ENCODE data around the gene HMOX2.
A peak's percentile ranks its signal among the peaks of the same experiment; 100 is the strongest.

HMOX2 gene

DNA sequence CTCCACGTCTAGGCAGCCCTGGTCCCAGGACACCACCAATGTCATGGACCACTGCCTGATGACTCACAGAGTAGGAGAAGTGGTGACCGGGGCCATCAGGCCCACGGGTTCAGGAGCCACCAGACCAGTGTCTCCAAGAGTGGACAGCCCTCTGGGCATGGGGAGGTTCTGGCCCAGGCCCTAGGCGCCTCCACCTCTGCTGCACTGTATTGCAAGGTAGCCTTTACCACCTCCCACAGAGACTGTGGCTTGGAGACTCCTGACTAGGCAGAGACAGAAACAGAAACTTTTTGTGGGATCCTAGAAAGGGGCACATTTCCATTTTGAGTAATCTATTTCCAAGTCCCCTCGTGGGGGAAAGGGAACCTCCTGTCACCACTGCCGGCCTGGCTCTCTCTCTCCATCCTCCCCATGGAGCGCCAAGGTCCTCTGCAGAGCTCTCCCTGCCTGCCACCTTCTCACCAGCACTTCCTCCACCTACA is 59.5 kb downstream of the HMOX2 start:
- H3K27ac Mint-ChIP-seq: peak overlapping the region in 1 of 3 experiments; percentile 2
- H3K4me3 Mint-ChIP-seq: peak overlapping the region; percentile 17 to 94 (median 56)
- peaks cover 8% of the 10 kb centered on the region for H3K27me3 Mint-ChIP-seq (ENCODE audit: low read depth)
- H3K4me1 Mint-ChIP-seq: peaks cover 27% of the 10 kb centered on the region
- TF ChIP-seq, protein P1, sequence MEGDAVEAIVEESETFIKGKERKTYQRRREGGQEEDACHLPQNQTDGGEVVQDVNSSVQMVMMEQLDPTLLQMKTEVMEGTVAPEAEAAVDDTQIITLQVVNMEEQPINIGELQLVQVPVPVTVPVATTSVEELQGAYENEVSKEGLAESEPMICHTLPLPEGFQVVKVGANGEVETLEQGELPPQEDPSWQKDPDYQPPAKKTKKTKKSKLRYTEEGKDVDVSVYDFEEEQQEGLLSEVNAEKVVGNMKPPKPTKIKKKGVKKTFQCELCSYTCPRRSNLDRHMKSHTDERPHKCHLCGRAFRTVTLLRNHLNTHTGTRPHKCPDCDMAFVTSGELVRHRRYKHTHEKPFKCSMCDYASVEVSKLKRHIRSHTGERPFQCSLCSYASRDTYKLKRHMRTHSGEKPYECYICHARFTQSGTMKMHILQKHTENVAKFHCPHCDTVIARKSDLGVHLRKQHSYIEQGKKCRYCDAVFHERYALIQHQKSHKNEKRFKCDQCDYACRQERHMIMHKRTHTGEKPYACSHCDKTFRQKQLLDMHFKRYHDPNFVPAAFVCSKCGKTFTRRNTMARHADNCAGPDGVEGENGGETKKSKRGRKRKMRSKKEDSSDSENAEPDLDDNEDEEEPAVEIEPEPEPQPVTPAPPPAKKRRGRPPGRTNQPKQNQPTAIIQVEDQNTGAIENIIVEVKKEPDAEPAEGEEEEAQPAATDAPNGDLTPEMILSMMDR (IDR thresholded peaks at IDR 0.05; ENCODE audit: unreplicated experiment in 3 of 3): no peak
- H3K36me3 Mint-ChIP-seq (ENCODE audit: low read depth): peaks cover 35% of the 10 kb centered on the region
- H3K9me3 Mint-ChIP-seq: peaks cover 9% of the 10 kb centered on the region

GRCh38 chr16:4536391-4537106 is 60.4 kb downstream of the HMOX2 start:
- peak overlapping the region; percentile 85 to 94 (median 86) for H3K4me3 Mint-ChIP-seq
- peaks cover 35% of the 10 kb centered on the region for H3K36me3 Mint-ChIP-seq (ENCODE audit: low read depth)
- peak overlapping the region in 2 of 3 experiments; percentile 34 to 63 for H3K27ac Mint-ChIP-seq
- H3K9me3 Mint-ChIP-seq: peaks cover 9% of the 10 kb centered on the region
- H3K4me1 Mint-ChIP-seq: peaks cover 27% of the 10 kb centered on the region
- TF ChIP-seq, protein P1 (IDR thresholded peaks at IDR 0.05; ENCODE audit: unreplicated experiment in 3 of 3): no peak
- H3K27me3 Mint-ChIP-seq (ENCODE audit: low read depth): peaks cover 8% of the 10 kb centered on the region

DNA sequence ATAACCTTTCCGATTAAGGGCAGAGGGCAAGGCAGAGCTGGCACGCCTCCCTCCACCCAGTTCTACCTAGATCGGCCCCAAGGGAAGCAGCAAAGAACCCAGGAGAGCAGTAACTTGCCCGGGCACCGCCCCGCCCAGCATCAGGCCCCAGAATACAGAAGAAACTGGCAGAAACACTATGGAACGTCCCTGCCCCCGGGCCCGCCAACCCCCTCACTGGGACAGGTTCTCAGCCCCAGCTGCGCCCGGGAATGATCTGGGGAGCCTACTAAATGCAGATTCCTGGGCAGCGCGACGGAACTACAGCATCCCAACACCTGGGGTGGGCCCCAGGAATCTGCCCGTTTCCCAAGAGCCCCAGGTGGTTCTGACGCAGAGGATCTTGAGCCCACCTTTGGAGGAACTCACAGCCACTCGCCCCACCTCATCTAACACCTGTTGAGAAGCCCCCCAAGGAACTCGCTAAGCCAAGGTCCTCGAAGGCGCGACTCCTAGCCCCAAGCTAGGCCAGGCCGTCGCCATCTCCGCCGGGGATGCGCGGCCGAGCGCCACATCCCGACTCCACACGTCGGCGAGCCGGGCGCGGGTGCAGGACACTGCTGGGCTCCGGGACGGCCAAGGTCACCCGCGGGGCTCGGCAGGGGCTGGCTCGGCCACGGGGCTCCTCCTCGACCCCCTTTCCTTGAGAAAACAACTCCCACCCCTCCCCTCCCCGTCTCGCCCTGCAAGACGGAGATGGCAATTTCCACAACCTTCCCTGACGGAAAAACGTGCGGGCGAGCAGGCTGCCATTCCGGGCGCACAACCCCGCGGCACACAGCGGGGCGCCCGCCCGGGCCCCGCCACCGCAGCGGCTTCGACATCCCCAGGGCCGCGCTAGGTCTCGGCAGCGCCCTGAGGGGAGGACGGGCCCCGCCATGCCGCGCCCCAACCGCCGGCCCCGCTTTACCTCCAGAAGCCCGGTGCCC is 61.5 kb downstream of the HMOX2 start:
- peak overlapping the region in 2 of 3 experiments; percentile 34 to 63 for H3K27ac Mint-ChIP-seq
- peaks cover 27% of the 10 kb centered on the region for H3K4me1 Mint-ChIP-seq
- peaks cover 9% of the 10 kb centered on the region for H3K9me3 Mint-ChIP-seq
- TF ChIP-seq, protein P1 (IDR thresholded peaks at IDR 0.05; ENCODE audit: unreplicated experiment in 3 of 3): no peak
- H3K27me3 Mint-ChIP-seq (ENCODE audit: low read depth): peaks cover 8% of the 10 kb centered on the region
- peaks cover 25% of the 10 kb centered on the region for H3K36me3 Mint-ChIP-seq (ENCODE audit: low read depth)
- H3K4me3 Mint-ChIP-seq: peak overlapping the region; percentile 85 to 94 (median 86)

DNA sequence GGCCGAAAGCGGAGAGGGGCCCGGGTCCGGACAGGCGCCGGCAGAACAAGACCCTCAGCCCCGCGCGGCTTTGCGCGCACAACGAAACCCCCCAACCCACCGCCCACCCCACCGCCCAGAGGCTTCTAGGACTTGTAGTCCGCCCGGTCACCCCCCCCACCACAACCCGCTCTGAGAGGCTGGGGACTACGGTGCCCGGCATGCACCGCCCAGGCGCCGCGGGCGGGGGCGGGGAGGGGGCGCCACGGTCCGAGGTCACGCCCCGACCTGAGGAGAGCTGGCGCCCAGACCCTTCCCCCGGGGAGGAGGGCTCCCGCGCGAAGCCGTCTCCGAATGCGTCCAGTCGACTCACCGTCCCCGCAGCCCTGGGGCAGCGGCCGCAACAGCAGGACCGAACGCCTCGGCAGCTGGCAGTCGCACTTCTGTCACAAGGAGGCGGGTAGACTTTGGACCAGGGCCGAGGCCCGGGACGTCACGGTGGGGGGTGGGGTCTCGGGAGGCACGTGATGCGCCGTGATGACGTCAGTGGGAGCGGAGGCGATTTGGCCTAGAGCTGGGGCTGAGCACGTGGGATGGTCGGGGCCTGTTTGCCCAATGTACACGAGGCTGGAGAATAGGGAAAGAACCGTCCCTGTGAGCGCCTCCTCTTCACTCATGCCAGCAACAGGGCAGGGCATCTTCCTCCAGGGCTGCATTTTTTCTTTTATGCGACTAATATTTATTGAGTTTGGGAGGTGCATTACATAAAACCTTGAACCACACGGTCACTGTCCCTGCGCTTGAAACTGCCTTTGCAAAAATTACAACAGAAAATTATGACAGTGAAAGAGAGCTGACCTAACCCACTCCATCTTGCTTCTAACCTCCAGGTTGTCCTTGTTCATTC is 62.4 kb downstream of the HMOX2 start, which contains the start of gene CDIP1:
Gene CDIP1, minus strand, starts transcription at position 424 of the 886 bp plus-strand sequence. CDS start 24,643 bp downstream, outside the sequence.
- TF ChIP-seq, protein P1 (IDR thresholded peaks at IDR 0.05; ENCODE audit: unreplicated experiment in 3 of 3): no peak
- Mint-ChIP-seq H3K27me3 (ENCODE audit: low read depth) (peaks cover 12% of the 10 kb centered on the region), H3K4me3 (peak within 1 kb of the TSS; percentile 86 to 94 (median 87)), H3K36me3 (ENCODE audit: low read depth) (peaks cover 21% of the 10 kb centered on the region), H3K9me3 (peaks cover 9% of the 10 kb centered on the region), H3K27ac (peak within 1 kb of the TSS in 2 of 3 experiments; percentile 81 to 82), H3K4me1 (peaks cover 27% of the 10 kb centered on the region)

DNA sequence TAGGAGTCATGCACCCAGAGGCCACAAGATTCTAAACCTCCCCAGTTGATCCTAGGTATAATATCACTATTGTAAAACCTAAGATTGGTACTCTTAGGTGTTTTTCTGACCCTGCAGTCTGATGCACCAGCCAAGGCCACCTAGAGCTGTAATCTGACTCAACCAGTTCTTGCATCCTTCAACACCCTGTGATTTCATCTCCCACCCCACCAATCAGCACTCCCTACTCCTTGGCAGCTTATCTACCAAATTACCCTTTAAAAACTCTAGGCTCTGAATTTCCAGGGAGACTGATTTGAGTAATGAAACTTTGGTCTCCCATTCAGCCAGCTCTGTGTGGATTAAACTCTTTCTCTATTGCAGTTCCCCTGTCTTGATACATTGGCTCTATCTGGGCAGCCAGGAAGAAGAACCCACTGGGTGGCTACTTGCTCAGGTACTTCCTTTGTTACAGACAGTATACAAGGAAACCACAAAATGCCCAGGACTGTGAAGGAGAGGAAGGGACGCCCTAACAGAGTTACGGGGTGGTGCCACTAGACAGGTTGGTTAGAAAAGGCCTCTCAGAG is 63.6 kb downstream of the HMOX2 start:
- H3K9me3 Mint-ChIP-seq: peaks cover 9% of the 10 kb centered on the region
- H3K27ac Mint-ChIP-seq: no peak overlapping the region
- TF ChIP-seq, protein P1 (IDR thresholded peaks at IDR 0.05; ENCODE audit: unreplicated experiment in 3 of 3): no peak
- H3K27me3 Mint-ChIP-seq (ENCODE audit: low read depth): peaks cover 16% of the 10 kb centered on the region
- peaks cover 15% of the 10 kb centered on the region for H3K36me3 Mint-ChIP-seq (ENCODE audit: low read depth)
- H3K4me3 Mint-ChIP-seq: peak overlapping the region; percentile 68 to 84 (median 80)
- H3K4me1 Mint-ChIP-seq: peaks cover 22% of the 10 kb centered on the region
